RWPE1 (cell line): ENCODE results near the gene NLRC3.

Source experiments
- CTCF ChIA-PET: fragments of 350-600 bp; sonication (Branson Sonifier 250); formaldehyde crosslinking; extraction: SDS; loops from one replicate; lab custom pipeline; 2021; lab: Yijun Ruan, JAX
- POLR2A ChIA-PET: fragments of 400-600 bp; formaldehyde crosslinking; extraction: SDS; loops from one replicate; lab custom pipeline; 2020; ENCODE audit warnings: antibody characterized with exemption; ENCODE audit not compliant: low non-redundant PET; lab: Yijun Ruan, JAX
- DNase-seq: peaks from one replicate; pipeline ENCODE4 v3.0.0; 2012; ENCODE audit warnings: low spot score
- H3K27ac ChIP-seq: fragments of 450-650 bp; 2 replicates; pipeline ENCODE4 v1.5.1; 2017
- TF ChIP-seq, protein P1 (sequence below): fragments of 450-650 bp; conservative IDR thresholded peaks from 2 replicates; pipeline ENCODE4 v1.5.1; 2017; ENCODE audit warnings: low read depth, mild to moderate bottlenecking

NLRC3 gene

DNA sequence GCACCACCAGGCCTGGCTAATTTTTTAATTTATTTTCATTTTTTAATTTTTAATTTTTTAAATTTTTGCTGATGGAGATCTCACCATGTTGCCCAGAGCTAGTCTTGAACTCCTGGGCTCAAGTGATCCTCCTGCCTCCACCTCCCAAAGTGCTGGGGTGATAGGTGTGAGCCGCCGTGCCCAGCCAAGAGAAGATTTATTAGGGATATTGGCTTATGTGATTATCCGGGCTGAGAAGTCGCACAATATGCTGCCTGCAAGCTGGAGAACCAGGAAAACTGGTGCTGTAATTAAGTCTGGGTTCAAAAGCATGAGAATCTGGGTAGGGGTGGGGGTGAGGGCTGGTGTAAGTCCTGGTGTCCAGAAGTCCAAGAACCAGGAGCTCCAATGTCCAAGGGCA, 79.4 kb downstream of the NLRC3 start:
- TF ChIP-seq, protein P1, sequence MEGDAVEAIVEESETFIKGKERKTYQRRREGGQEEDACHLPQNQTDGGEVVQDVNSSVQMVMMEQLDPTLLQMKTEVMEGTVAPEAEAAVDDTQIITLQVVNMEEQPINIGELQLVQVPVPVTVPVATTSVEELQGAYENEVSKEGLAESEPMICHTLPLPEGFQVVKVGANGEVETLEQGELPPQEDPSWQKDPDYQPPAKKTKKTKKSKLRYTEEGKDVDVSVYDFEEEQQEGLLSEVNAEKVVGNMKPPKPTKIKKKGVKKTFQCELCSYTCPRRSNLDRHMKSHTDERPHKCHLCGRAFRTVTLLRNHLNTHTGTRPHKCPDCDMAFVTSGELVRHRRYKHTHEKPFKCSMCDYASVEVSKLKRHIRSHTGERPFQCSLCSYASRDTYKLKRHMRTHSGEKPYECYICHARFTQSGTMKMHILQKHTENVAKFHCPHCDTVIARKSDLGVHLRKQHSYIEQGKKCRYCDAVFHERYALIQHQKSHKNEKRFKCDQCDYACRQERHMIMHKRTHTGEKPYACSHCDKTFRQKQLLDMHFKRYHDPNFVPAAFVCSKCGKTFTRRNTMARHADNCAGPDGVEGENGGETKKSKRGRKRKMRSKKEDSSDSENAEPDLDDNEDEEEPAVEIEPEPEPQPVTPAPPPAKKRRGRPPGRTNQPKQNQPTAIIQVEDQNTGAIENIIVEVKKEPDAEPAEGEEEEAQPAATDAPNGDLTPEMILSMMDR, result no peak
- ChIA-PET POLR2A (no interaction called here), CTCF (no interaction called here)
- no peak for DNase-seq
- no peak overlapping the region for H3K27ac ChIP-seq

DNA sequence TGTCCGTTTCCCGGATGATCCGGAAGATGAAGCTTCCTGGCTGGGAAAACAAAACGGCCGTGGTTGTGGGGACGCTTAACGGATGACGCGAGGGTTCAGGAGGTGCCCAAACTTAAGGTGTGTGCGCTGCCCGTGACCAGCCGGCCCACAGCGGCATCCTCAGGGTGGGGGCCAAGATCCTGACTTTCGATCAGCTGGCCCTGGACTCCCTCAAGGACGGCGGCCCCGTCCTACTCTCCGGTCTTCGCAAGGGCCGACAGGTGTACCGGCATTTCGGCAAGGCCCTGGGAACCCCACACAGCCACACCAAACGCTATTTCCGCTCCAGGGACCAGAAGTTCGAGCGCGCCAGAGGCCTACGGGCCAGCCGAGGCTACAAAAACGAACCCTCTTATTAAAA, 80.8 kb downstream of the NLRC3 start:
- CTCF ChIA-PET, result interaction anchor here (0.6 kb wide), 1 partner anchor 400 kb away, joined by 3 read pairs; no protein-coding TSS in a partner anchor
- DNase-seq, result no peak
- POLR2A ChIA-PET, result no interaction called here
- TF ChIP-seq, protein P1, result no peak
- H3K27ac ChIP-seq, result no peak overlapping the region

DNA sequence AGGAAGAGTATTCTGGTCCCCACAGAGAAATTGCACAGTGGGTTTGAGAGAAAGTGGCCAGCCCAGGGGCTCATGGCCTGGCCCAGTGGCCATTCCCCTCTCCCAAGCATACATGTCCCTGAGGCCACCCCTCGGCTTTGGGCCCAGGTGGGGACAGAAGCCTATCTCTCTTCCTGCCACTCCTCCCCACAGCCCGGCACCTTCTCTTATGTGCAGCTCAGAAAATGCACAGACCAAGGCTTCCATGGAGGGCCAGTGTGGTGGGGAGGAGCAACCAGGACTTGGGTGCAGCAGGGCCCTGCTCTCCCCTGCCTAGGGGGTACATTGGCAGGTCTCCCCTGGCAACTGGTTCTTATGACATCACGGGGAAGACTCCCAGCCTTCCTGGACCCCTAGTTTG, 82.0 kb downstream of the NLRC3 start, which contains the start of gene C16orf90:
Gene C16orf90 (minus strand): TSS at position 314 of the 400 bp plus-strand sequence. CDS start 68 bp downstream, at position 246.
- TF ChIP-seq, protein P1, result no peak
- DNase-seq, result no peak
- ChIA-PET POLR2A (no interaction called here), CTCF (no interaction called here)
- H3K27ac ChIP-seq, result no peak within 1 kb of the TSS

DNA sequence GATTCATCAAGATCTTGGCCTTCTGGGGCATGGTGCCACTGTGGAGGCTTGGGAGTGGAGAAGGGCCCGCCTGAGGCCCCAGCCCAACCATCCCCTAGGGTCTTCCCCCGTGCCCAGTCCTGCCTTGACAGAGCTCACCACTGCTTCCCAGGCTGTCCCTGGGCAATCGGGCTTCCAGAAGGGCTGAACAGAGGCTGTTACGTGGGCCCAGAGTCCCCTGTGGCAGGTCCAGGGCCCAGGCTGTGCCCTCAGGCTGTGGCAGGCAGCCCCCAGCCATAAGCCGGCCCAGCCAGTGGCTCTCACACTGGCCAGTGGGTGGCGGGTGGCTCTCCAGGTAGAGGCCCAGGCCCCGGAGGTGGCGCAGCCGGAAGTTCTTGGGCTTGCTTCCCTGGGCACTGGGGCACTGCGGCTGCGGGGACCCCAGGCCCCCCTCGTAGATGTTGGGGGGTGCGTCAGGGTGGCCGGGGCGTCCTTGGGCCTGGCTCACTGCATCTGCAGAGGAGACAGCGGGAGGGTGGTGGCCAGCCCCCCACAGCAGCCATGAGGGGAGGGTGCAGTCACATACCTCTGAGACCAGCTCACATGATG, 82.7 kb downstream of the NLRC3 start:
- POLR2A ChIA-PET, result no interaction called here
- no peak for DNase-seq
- TF ChIP-seq, protein P1, result no peak
- CTCF ChIA-PET, result no interaction called here
- H3K27ac ChIP-seq, result no peak overlapping the region

DNA sequence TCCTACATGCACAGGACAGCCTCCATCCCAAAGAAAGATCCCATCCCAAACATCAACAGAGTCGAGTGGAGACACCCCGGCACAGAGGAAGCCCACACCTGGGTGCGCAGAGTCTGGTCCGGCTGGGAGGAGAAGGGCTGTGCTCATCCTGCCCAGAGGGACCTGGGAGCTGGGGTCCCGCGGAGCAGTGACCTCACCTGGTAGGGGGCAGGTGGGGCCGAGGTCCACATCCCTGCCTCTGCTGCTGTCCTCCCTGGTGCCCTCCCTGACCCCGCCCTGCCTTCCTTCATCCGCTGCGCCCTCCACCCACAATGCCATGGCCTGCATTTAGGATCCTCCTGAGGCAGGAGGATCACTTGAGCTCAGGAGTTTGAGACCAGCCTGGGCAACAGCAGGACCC, 84.8 kb downstream of the NLRC3 start:
- no peak for DNase-seq
- no peak overlapping the region for H3K27ac ChIP-seq
- TF ChIP-seq, protein P1, result no peak
- ChIA-PET POLR2A (no interaction called here), CTCF (no interaction called here)

DNA sequence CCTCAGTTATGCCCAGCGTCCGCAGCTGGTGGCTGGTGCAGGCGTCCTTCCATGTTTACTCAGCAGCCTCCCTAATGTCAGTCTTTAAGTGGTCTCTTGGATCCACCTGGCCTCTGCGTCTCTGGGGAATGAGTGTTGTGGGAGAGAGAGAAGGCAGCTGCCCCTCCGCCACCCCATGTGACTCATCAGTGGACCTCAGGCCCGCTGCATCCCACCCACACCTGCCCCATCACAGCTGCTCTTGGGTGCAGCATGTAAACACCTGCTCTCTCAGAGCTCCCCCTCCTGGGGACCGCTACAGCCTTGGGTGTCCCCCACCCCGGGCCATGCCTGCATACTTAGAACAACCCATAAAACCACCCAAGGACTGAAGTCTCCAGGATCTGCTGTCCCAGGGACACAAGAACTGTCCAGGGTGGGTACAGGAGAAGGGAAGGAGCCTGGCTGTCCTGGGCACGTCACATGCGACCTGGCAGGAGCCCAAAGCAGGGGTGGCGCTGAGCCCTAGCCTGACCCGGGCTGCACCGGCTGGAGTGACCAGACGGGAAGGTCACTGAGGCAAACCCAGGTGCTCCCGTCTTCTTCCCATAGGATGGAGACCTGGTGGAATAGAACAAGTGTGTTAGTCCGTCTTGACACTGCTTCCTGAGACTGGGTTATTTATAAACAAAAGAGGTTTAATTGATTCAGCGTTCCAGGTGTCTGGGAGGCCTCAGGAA, 86.1 kb downstream of the NLRC3 start:
- DNase-seq, result no peak
- CTCF ChIA-PET, result no interaction called here
- TF ChIP-seq, protein P1, result no peak
- H3K27ac ChIP-seq, result no peak overlapping the region
- POLR2A ChIA-PET, result no interaction called here
